Neural cell (in vitro differentiated cells): Measurements from ENCODE around the gene EVPL. TPM values are rescaled to one million over a fixed set of nuclear protein-coding genes. Genes with fewer than 3 reads are reported as not detected.

ENCODE experiments used
- H2AFZ ChIP-seq: fragments of 200-600, 300-800 bp; sonication (generic), shearing (Covaris generic); 2 replicates; pipeline ENCODE4 v1.6.0; 2014; ENCODE audit warnings: low read depth, mild to moderate bottlenecking, antibody characterized with exemption, low read length, moderate library complexity
- H3F3A ChIP-seq: fragments of 200-600 bp; shearing (Covaris generic); 2 replicates; pipeline ENCODE4 v1.6.1; 2016; ENCODE audit warnings: mild to moderate bottlenecking, moderate library complexity, mixed read lengths, antibody characterized with exemption, low read length; ENCODE audit not compliant: insufficient read depth, poor library complexity, severe bottlenecking
- H3K27ac ChIP-seq: fragments of 200-600, 300-800 bp; sonication (generic), shearing (Covaris generic); 2 replicates; pipeline ENCODE4 v1.5.1; 2014; ENCODE audit warnings: mild to moderate bottlenecking, low read length, moderate library complexity
- H3K27me3 ChIP-seq: fragments of 300-800, 200-600 bp; sonication (generic), shearing (Covaris generic); 2 replicates; pipeline ENCODE4 v1.6.0; 2014; ENCODE audit warnings: mild to moderate bottlenecking, low read depth, low read length, moderate library complexity; ENCODE audit not compliant: insufficient read depth
- H3K36me3 ChIP-seq: fragments of 300-800, 200-600 bp; sonication (generic), shearing (Covaris generic); 2 replicates; pipeline ENCODE4 v1.5.1; 2014; ENCODE audit warnings: mild to moderate bottlenecking, antibody characterized with exemption, low read length, moderate library complexity; ENCODE audit not compliant: insufficient read depth
- H3K4me2 ChIP-seq: fragments of 300-800, 200-600 bp; sonication (generic), shearing (Covaris generic); 2 replicates; pipeline ENCODE4 v1.6.0; 2014; ENCODE audit warnings: mild to moderate bottlenecking, low read length
- H3K4me3 ChIP-seq: fragments of 300-800, 200-600 bp; sonication (generic), shearing (Covaris generic); 2 replicates; pipeline ENCODE4 v1.5.1; 2014; ENCODE audit warnings: mild to moderate bottlenecking, low read length, moderate library complexity
- H3K79me2 ChIP-seq: fragments of 200-600 bp; shearing (Covaris generic); replicated peaks from 2 replicates; pipeline ENCODE4 v1.6.0; 2014; ENCODE audit warnings: mild to moderate bottlenecking, low read length, moderate library complexity; ENCODE audit not compliant: insufficient read depth
- H3K9ac ChIP-seq: fragments of 300-800, 200-600 bp; sonication (generic), shearing (Covaris generic); 2 replicates; pipeline ENCODE4 v1.6.1; 2016; ENCODE audit warnings: mild to moderate bottlenecking, low read length, mixed read lengths
- H3K9me2 ChIP-seq: fragments of 200-600 bp; shearing (Covaris generic); 2 replicates; pipeline ENCODE4 v1.6.1; 2016; ENCODE audit warnings: mild to moderate bottlenecking, low read length, mixed read lengths; ENCODE audit not compliant: insufficient read depth
- H3K9me3 ChIP-seq: fragments of 200-600, 300-800 bp; sonication (generic), shearing (Covaris generic); 2 replicates; pipeline ENCODE4 v1.6.1; 2016; ENCODE audit warnings: mild to moderate bottlenecking, mixed run types, low read length, moderate library complexity, mixed read lengths
- H4K20me1 ChIP-seq: fragments of 200-600 bp; shearing (Covaris generic); 2 replicates; pipeline ENCODE4 v1.6.1; 2016; ENCODE audit warnings: mild to moderate bottlenecking, mixed run types; ENCODE audit not compliant: insufficient read depth
- EP300 ChIP-seq: fragments of 450-650 bp; conservative IDR thresholded peaks from 2 replicates; pipeline ENCODE4 v1.6.1; 2014; ENCODE audit warnings: antibody characterized with exemption, mild to moderate bottlenecking, moderate library complexity; ENCODE audit not compliant: poor library complexity, severe bottlenecking
- EZH2 ChIP-seq: fragments of 200-600, 300-800 bp; shearing (Covaris generic), sonication (generic); IDR thresholded peaks from 2 replicates; pipeline ENCODE4 v1.6.1; 2014; ENCODE audit warnings: antibody characterized with exemption, low read length, borderline replicate concordance, mild to moderate bottlenecking; ENCODE audit not compliant: insufficient read depth, poor library complexity, severe bottlenecking
- MXI1 ChIP-seq: fragments of 450-650 bp; conservative IDR thresholded peaks from 2 replicates; pipeline ENCODE4 v1.6.1; 2014; ENCODE audit warnings: antibody characterized with exemption, mild to moderate bottlenecking; ENCODE audit not compliant: poor library complexity, severe bottlenecking
- POLR2AphosphoS5 ChIP-seq: IDR thresholded peaks from 2 replicates; pipeline ENCODE4 v1.6.1; 2012
- RAD21 ChIP-seq: fragments of 450-650 bp; conservative IDR thresholded peaks from 2 replicates; pipeline ENCODE4 v1.6.1; 2014; ENCODE audit warnings: antibody characterized with exemption, mild to moderate bottlenecking, moderate library complexity
- SMC3 ChIP-seq: fragments of 450-650 bp; conservative IDR thresholded peaks from 2 replicates; pipeline ENCODE4 v1.6.1; 2014; ENCODE audit warnings: antibody characterized with exemption, mild to moderate bottlenecking, moderate library complexity; ENCODE audit not compliant: poor library complexity
- TAF1 ChIP-seq: IDR thresholded peaks from 2 replicates; pipeline ENCODE4 v1.6.1; 2012; ENCODE audit warnings: low read depth
- polyA plus RNA-seq: library from polyadenylated mRNA; depleted of rRNA; stranded (reverse); fragments of >200 nt; gene quantifications from 2 replicates; pipeline ENCODE4 v1.2.3, GENCODE V29; 2014
- TF ChIP-seq, protein P1 (sequence below): fragments of 450-650 bp; IDR thresholded peaks from 2 replicates; pipeline ENCODE4 v1.5.1; 2014; ENCODE audit warnings: antibody characterized with exemption, mild to moderate bottlenecking, moderate library complexity; ENCODE audit not compliant: poor library complexity, severe bottlenecking
- TF ChIP-seq, protein P2 (sequence below): IDR thresholded peaks from 2 replicates; pipeline ENCODE4 v1.6.1; 2012; ENCODE audit warnings: borderline replicate concordance

The EVPL gene
- polyA plus RNA-seq, 1 donor from 2014 or later = not detected

DNA sequence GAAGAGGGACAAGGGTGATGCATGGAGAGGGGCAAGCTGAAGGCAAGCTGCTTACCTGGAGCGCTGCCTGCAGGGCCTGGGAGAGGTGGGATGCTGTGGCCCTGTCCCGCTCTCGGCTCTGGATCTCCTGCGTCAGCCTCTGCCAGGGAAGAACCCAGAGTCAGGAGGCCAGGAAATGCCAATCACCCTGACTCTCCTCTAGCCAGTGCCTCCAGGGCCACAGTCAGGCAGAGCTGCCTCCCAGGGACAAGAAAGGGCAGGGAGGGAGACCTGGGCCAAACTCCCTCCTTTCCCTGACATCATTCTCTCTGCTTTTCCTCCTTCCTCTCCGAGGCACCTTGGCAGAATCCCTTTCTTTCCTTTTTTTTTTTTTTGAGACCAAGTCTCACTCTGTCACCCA is 15.2 kb downstream of the EVPL start:
- H3K4me2 ChIP-seq = no peak overlapping the region
- H3K27ac ChIP-seq = no peak overlapping the region
- no peak overlapping the region for H2AFZ ChIP-seq
- no peaks in the 10 kb centered on the region for H4K20me1 ChIP-seq
- no peak overlapping the region for H3K4me3 ChIP-seq
- H3K9ac ChIP-seq = no peak overlapping the region
- no peaks in the 10 kb centered on the region for H3K9me2 ChIP-seq
- H3F3A ChIP-seq = no peaks in the 10 kb centered on the region
- TF ChIP-seq EZH2 (no peak), RAD21 (no peak), POLR2AphosphoS5 (no peak), EP300 (no peak), SMC3 (no peak), TAF1 (no peak), MXI1 (no peak)
- TF ChIP-seq, protein P1, sequence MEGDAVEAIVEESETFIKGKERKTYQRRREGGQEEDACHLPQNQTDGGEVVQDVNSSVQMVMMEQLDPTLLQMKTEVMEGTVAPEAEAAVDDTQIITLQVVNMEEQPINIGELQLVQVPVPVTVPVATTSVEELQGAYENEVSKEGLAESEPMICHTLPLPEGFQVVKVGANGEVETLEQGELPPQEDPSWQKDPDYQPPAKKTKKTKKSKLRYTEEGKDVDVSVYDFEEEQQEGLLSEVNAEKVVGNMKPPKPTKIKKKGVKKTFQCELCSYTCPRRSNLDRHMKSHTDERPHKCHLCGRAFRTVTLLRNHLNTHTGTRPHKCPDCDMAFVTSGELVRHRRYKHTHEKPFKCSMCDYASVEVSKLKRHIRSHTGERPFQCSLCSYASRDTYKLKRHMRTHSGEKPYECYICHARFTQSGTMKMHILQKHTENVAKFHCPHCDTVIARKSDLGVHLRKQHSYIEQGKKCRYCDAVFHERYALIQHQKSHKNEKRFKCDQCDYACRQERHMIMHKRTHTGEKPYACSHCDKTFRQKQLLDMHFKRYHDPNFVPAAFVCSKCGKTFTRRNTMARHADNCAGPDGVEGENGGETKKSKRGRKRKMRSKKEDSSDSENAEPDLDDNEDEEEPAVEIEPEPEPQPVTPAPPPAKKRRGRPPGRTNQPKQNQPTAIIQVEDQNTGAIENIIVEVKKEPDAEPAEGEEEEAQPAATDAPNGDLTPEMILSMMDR = no peak
- TF ChIP-seq, protein P2, sequence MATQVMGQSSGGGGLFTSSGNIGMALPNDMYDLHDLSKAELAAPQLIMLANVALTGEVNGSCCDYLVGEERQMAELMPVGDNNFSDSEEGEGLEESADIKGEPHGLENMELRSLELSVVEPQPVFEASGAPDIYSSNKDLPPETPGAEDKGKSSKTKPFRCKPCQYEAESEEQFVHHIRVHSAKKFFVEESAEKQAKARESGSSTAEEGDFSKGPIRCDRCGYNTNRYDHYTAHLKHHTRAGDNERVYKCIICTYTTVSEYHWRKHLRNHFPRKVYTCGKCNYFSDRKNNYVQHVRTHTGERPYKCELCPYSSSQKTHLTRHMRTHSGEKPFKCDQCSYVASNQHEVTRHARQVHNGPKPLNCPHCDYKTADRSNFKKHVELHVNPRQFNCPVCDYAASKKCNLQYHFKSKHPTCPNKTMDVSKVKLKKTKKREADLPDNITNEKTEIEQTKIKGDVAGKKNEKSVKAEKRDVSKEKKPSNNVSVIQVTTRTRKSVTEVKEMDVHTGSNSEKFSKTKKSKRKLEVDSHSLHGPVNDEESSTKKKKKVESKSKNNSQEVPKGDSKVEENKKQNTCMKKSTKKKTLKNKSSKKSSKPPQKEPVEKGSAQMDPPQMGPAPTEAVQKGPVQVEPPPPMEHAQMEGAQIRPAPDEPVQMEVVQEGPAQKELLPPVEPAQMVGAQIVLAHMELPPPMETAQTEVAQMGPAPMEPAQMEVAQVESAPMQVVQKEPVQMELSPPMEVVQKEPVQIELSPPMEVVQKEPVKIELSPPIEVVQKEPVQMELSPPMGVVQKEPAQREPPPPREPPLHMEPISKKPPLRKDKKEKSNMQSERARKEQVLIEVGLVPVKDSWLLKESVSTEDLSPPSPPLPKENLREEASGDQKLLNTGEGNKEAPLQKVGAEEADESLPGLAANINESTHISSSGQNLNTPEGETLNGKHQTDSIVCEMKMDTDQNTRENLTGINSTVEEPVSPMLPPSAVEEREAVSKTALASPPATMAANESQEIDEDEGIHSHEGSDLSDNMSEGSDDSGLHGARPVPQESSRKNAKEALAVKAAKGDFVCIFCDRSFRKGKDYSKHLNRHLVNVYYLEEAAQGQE = no peak
- no peaks in the 10 kb centered on the region for H3K36me3 ChIP-seq
- H3K27me3 ChIP-seq = no peaks in the 10 kb centered on the region
- no peaks in the 10 kb centered on the region for H3K79me2 ChIP-seq
- H3K9me3 ChIP-seq = no peaks in the 10 kb centered on the region

DNA sequence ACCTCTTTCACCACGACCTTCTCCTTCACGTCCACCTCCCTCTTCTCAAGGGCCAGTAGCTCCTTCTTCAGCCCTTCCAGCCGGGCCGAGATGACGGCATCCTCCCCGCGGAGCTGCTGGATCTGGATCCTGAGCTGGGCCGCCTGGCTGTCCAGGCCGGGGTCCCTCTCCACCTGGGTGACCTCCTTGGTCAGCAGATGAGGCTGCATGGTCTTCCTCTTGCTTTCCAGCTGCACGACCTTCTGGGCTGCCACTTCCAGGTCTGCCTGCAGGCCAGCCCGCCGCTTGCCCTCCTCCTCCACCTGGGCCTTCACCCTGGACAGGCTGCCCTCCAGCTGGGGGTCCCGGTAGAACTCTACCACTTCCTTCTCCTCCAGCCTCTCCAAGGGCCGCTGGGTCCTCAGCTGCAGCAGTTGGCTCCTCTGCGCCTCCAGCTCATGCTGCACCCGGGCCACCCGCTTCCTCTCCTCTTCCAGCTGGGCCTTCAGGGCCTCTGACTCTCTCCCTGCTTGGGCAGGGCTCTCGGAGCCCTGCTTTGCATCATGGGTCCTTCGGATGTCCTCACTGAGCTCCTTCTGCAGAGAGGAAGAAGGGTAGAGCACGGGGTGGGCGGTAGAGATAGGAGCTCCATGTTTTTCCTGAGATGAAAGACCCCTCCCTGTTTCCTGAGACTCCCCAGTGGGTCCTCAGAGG is 17.0 kb downstream of the EVPL start:
- Histone ChIP-seq H3K27ac (no peak overlapping the region), H3K36me3 (no peaks in the 10 kb centered on the region), H2AFZ (no peak overlapping the region)

More for the DNA sequence above, 17.0 kb downstream of the EVPL start:
- Histone ChIP-seq H3K9ac (no peak overlapping the region), H3K27me3 (no peaks in the 10 kb centered on the region), H3K9me3 (no peaks in the 10 kb centered on the region), H3K9me2 (no peaks in the 10 kb centered on the region), H4K20me1 (no peaks in the 10 kb centered on the region), H3K4me3 (no peak overlapping the region), H3K4me2 (no peak overlapping the region), H3K79me2 (no peaks in the 10 kb centered on the region), H3F3A (no peaks in the 10 kb centered on the region)
- TF ChIP-seq EP300 (no peak), RAD21 (no peak), EZH2 (no peak), POLR2AphosphoS5 (no peak), MXI1 (no peak), SMC3 (no peak), TAF1 (no peak)
- TF ChIP-seq, protein P2 = no peak
- TF ChIP-seq, protein P1 = no peak
